ENCODE results near the gene BCL11B.

Gene BCL11B

DNA sequence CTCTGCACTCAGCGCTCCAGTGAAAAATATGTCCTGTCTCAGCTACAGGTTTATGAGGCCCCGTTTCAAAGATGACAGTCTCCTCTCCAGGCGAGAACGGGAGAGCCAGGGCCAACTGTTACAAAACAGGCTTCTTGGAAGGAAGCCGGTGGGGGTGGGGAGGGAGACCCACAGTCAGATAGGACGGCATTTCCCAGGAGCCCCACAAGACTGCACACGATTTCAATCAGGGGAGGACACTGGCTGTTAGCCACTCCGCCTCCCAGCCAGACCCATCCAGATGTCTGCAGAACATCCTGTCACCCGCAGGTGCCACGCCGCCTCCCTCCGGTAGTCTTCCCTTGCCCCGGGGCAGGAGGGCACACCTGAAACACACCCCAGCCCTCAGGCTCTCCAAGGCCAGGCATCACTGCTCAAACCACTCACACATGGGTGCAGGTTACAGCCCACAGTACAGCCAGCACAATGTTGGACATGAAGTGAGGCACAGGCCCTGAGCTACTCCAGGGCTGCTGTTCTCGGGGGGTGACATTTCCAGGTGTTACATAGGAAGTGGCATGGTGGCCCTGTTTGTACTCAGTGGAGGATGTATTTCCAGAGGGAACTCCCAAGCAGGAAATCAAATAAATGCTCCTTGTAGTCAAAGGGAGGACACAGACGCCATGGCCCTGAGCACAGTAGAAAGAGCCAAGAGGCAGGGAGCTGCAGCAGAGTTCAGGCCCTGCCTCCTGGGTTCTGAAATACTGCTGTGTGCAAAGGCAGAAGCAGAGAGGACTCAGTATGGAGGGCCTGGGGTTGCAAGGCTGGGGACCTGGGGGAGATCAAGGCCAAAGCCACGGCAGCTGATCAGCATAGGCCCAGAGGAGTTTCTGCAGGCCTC is 138.1 kb downstream of the BCL11B start:
- Histone ChIP-seq H3K36me3 (ENCODE audit: insufficient read depth) (no peaks in the 10 kb centered on the region), H3K9ac (no peak overlapping the region), H3K79me2 (ENCODE audit: insufficient read depth, low read depth) (no peaks in the 10 kb centered on the region), H3K4me2 (no peak overlapping the region), H3K27me3 (ENCODE audit: insufficient read depth, low read depth) (no peaks in the 10 kb centered on the region), H3K4me3 (IDR thresholded peaks at IDR 0.05; ENCODE audit: insufficient read depth, low read depth, low read length) (no peak overlapping the region), H2AFZ (ENCODE audit: low read depth) (no peak overlapping the region), H3K4me1 (ENCODE audit: low read depth, poor library complexity, severe bottlenecking) (no peaks in the 10 kb centered on the region), H3K27ac (no peak overlapping the region), H4K20me1 (ENCODE audit: insufficient read depth) (no peaks in the 10 kb centered on the region)
- TF ChIP-seq, protein P1, sequence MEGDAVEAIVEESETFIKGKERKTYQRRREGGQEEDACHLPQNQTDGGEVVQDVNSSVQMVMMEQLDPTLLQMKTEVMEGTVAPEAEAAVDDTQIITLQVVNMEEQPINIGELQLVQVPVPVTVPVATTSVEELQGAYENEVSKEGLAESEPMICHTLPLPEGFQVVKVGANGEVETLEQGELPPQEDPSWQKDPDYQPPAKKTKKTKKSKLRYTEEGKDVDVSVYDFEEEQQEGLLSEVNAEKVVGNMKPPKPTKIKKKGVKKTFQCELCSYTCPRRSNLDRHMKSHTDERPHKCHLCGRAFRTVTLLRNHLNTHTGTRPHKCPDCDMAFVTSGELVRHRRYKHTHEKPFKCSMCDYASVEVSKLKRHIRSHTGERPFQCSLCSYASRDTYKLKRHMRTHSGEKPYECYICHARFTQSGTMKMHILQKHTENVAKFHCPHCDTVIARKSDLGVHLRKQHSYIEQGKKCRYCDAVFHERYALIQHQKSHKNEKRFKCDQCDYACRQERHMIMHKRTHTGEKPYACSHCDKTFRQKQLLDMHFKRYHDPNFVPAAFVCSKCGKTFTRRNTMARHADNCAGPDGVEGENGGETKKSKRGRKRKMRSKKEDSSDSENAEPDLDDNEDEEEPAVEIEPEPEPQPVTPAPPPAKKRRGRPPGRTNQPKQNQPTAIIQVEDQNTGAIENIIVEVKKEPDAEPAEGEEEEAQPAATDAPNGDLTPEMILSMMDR (conservative IDR thresholded peaks at IDR 0.05; ENCODE audit: low read depth, low read length): no peak

DNA sequence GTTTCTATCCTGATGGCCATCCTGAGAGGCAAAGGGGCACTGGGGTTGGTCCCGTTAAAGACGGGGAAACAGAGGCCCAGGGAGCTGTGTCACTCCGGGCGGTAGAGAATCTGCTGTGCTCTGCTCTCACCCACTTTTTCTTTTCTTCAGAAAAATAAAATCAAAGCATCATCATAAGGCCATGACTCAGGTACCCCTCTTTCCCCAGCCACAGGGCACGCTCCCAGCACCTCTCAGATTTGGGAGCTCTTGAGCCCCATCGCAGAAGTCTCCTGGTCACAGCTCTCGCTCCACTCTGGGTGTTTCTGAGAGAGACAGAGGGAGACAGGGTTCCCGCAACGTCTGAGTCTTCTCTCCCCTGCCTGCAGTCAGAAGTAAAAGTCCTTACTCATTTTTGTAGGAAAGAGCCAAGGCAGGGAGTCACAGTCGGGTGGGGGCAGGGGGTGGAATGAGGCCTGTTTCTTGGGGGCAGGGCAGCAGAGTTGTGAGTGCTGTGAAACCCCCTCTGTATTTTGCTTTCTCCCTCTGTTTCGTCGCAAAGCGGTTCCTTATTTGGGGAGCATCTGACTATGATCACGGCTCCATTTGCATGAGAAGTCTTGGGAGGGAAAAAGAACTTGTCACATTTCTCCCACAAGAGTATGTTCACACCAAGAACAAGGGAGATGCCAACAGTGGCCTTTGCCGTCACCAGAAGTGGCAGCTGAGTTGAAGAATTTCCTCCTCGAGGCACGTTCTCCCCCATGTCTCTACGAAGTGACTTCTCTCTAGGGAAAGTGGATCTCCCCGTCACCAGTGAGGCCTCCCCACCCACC is 139.0 kb downstream of the BCL11B start:
- Histone ChIP-seq H3K36me3 (ENCODE audit: insufficient read depth) (no peaks in the 10 kb centered on the region), H3K9ac (no peak overlapping the region), H2AFZ (ENCODE audit: low read depth) (no peak overlapping the region), H3K27me3 (ENCODE audit: insufficient read depth, low read depth) (no peaks in the 10 kb centered on the region), H3K27ac (no peak overlapping the region), H3K4me1 (ENCODE audit: low read depth, poor library complexity, severe bottlenecking) (no peaks in the 10 kb centered on the region), H3K4me3 (IDR thresholded peaks at IDR 0.05; ENCODE audit: insufficient read depth, low read depth, low read length) (no peak overlapping the region), H4K20me1 (ENCODE audit: insufficient read depth) (no peaks in the 10 kb centered on the region), H3K4me2 (no peak overlapping the region), H3K79me2 (ENCODE audit: insufficient read depth, low read depth) (no peaks in the 10 kb centered on the region)
- TF ChIP-seq, protein P1 (conservative IDR thresholded peaks at IDR 0.05; ENCODE audit: low read depth, low read length): no peak

DNA sequence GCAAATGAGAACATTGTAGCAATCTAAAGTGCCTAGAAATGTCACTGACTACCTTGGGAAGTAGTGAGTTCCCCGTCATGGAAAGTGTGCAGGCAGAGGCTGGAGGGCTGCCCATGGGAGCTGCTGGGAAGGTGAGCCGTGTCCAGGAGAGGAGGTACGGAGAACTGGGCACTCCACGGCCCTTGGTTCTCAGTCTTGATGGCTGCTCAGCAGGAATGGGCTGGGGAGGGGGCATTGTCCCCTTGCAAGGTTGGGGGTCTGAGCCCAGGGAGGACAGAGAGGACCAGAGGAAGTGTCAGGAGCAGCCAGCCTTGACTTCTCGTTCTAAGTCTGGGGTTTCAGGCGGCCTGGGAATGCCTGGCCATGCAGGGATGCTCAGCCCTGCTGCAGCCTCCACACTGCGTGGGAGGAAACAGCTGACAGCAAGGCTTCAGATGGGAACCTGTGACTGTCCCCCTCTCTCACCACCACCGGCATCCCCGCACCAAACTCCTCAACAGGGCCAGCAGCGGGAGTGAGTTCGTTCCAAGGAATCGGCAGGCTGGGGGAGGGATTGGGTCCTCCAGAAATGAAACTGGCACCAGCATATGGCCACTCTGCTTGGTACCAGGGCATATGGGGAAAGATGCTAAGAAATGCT is 140.2 kb downstream of the BCL11B start:
- H3K4me1 ChIP-seq (ENCODE audit: low read depth, poor library complexity, severe bottlenecking): no peaks in the 10 kb centered on the region
- no peaks in the 10 kb centered on the region for H3K79me2 ChIP-seq (ENCODE audit: insufficient read depth, low read depth)
- no peak overlapping the region for H2AFZ ChIP-seq (ENCODE audit: low read depth)
- no peaks in the 10 kb centered on the region for H4K20me1 ChIP-seq (ENCODE audit: insufficient read depth)
- no peak overlapping the region for H3K9ac ChIP-seq
- no peaks in the 10 kb centered on the region for H3K36me3 ChIP-seq (ENCODE audit: insufficient read depth)
- H3K4me2 ChIP-seq: no peak overlapping the region
- no peaks in the 10 kb centered on the region for H3K27me3 ChIP-seq (ENCODE audit: insufficient read depth, low read depth)
- no peak overlapping the region for H3K4me3 ChIP-seq (IDR thresholded peaks at IDR 0.05; ENCODE audit: insufficient read depth, low read depth, low read length)
- no peak overlapping the region for H3K27ac ChIP-seq
- TF ChIP-seq, protein P1 (conservative IDR thresholded peaks at IDR 0.05; ENCODE audit: low read depth, low read length): no peak

DNA sequence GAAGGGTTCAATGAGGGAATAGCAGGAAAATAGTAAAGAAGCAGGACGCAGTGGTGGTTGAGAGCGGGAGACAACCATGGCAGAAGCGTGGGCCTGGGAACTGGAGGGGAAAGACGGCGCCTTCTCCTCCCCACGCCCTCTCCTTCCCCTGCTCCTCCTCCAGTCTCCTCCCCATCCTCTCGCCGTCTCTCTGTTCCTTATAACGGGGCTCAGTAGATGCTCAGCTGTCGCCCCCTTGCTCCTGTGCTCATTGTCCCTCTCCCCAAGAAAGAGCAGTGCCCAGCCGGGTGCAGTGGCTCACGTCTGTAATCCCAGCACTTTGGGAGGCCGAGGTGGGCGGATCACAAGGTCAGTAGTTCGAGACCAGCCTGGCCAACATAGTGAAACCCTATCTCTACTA is 142.0 kb downstream of the BCL11B start:
- no peak overlapping the region for H3K9ac ChIP-seq
- no peak overlapping the region for H3K4me2 ChIP-seq
- H3K27ac ChIP-seq: no peak overlapping the region
- no peaks in the 10 kb centered on the region for H3K27me3 ChIP-seq (ENCODE audit: insufficient read depth, low read depth)
- H2AFZ ChIP-seq (ENCODE audit: low read depth): no peak overlapping the region
- H3K4me1 ChIP-seq (ENCODE audit: low read depth, poor library complexity, severe bottlenecking): no peaks in the 10 kb centered on the region
- no peak overlapping the region for H3K4me3 ChIP-seq (IDR thresholded peaks at IDR 0.05; ENCODE audit: insufficient read depth, low read depth, low read length)
- no peaks in the 10 kb centered on the region for H3K79me2 ChIP-seq (ENCODE audit: insufficient read depth, low read depth)
- H4K20me1 ChIP-seq (ENCODE audit: insufficient read depth): no peaks in the 10 kb centered on the region
- TF ChIP-seq, protein P1 (conservative IDR thresholded peaks at IDR 0.05; ENCODE audit: low read depth, low read length): no peak
- H3K36me3 ChIP-seq (ENCODE audit: insufficient read depth): no peaks in the 10 kb centered on the region

Data from KMS-11 (cell line).